ENCODE data around the gene CPXM1.

- TF ChIP-seq POLR2A (IDR thresholded peaks at IDR 0.05; ENCODE audit: low read depth, low read length): no peak
- TF ChIP-seq TAF1 (IDR thresholded peaks at IDR 0.05; ENCODE audit: borderline replicate concordance, low read depth, low read length): no peak
- TF ChIP-seq, protein P1, sequence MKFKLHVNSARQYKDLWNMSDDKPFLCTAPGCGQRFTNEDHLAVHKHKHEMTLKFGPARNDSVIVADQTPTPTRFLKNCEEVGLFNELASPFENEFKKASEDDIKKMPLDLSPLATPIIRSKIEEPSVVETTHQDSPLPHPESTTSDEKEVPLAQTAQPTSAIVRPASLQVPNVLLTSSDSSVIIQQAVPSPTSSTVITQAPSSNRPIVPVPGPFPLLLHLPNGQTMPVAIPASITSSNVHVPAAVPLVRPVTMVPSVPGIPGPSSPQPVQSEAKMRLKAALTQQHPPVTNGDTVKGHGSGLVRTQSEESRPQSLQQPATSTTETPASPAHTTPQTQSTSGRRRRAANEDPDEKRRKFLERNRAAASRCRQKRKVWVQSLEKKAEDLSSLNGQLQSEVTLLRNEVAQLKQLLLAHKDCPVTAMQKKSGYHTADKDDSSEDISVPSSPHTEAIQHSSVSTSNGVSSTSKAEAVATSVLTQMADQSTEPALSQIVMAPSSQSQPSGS (IDR thresholded peaks at IDR 0.05; ENCODE audit: low read length): no peak
- no peak for TF ChIP-seq MYC (IDR thresholded peaks at IDR 0.05; ENCODE audit: insufficient read depth, insufficient read length, insufficient replicate concordance, low read length, severe bottlenecking)
Observed at GRCh38 chr20:2771631-2772080, 28.8 kb downstream of the CPXM1 start.
